Measurements from ENCODE around the gene DIP2C.
"Not testable (repeated sequence)": the region's sequence is repeated elsewhere in the genome, so short reads cannot be mapped to it uniquely, and the experiment has no call there.

Gene DIP2C

GRCh38 chr10:474406-474805 is 215.1 kb downstream of the DIP2C start:
- no peak for DNase-seq

DNA sequence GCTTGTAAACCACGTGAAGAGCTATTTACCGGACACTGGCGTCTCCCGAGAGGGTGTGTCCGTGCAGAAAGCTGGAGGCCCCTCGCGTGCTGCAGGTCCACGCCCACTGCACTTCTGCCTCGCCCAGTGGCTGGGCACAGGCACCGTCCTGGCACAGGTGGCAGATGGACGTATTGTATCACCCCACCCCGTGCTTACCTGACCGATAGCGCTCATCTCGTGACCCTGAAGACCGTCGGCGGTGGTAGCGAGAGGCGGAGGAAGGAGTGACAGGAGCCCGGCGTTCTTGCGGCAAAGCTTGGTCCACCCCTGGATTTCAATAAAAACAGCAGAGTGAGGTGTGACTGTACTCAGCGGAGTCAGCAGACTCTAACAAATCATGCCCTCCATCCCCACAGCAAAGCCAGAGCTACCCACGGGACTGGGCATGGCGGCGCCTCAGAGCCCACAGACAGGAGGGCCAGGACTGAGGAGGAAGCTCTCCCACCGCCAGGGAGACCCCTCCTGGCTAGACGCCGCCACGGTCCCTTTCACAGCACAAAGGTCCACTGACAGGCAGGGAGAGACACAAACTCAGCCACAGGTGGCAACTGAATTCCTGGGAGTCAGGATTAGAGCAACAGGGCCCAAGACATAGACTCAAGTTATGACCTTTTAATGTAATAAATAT is 217.1 kb downstream of the DIP2C start:
- DNase-seq: no peak

GRCh38 chr10:470339-471003 is 219.0 kb downstream of the DIP2C start:
- no peak for DNase-seq

- DNase-seq: no peak
Observed at GRCh38 chr10:469947-470338, 219.5 kb downstream of the DIP2C start.

DNA sequence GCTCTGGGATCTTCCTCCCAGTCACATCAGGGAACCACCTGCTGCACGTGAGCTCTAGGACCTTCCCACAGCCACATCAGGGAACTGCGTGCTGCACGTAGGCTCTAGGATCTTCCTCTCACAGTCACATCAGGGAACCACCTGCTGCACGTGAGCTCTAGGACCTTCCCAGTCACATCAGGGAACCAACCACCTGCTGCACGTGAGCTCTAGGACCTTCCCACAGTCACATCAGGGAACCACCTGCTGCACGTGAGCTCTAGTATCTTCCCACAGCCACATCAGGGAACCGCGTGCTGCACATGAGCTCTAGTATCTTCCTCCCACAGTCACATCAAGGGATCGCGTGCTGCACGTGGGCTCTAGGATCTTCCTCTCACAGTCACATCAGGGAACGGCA is 229.7 kb downstream of the DIP2C start:
- no peak for DNase-seq

DNA sequence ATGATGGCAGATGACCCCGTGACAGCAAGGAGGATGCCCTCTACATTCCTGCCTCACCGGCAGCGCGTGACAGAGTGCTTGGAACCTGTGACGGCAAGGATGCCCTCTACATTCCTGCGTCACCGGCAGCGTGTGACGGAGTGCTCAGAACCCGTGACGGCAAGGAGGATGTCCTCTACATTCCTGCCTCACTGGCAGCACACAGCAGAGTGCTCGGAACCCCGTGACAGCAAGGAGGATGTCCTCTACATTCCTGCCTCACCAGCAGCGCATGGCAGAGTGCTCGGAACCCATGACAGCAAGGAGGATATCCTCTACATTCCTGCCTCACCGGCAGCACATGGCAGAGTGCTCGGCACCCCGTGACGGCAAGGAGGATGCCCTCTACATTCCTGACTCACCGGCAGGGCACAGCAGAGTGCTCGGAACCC is 231.0 kb downstream of the DIP2C start:
- no peak for DNase-seq

DNA sequence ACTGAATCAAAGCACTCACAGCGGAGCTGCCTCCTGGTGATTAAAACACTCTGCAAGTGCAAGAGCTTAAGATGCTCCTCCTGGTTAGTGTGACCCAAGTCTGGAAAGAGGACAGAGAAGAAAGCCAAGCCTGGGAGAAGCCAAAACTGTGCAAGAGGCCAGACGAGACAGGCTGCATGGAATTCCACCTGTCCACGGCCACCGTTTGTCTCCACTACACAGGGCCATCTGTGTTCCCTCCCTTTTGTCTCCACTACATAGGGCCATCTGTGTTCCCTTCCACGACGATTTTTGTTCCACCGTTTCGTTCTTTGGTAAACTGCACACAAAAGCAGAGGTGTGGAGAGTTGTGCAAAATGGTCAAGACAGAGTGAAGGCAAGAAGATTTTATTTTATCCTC is 233.0 kb downstream of the DIP2C start:
- no peak for DNase-seq

DNA sequence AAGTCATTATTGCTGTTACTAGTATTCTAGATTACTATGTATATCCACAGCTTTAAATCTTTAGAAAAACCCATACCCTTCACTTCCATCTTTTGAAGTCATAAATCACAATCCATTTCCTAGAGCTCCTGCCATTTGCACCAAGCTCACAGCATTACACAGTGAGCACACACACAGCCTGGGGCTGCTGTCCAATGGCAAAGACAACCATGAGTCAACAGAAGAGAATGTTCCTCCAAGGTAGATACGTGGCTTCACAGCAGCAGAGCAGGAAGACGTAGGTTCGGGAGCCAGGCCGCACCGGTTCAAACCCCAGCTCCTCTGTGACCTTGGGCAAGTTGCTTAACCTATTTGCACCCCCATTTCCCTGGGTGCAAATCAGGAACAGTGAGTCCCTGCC is 234.6 kb downstream of the DIP2C start:
- DNase-seq: no peak

- no peak for DNase-seq
Observed at GRCh38 chr10:453647-454046, 235.8 kb downstream of the DIP2C start.

DNA sequence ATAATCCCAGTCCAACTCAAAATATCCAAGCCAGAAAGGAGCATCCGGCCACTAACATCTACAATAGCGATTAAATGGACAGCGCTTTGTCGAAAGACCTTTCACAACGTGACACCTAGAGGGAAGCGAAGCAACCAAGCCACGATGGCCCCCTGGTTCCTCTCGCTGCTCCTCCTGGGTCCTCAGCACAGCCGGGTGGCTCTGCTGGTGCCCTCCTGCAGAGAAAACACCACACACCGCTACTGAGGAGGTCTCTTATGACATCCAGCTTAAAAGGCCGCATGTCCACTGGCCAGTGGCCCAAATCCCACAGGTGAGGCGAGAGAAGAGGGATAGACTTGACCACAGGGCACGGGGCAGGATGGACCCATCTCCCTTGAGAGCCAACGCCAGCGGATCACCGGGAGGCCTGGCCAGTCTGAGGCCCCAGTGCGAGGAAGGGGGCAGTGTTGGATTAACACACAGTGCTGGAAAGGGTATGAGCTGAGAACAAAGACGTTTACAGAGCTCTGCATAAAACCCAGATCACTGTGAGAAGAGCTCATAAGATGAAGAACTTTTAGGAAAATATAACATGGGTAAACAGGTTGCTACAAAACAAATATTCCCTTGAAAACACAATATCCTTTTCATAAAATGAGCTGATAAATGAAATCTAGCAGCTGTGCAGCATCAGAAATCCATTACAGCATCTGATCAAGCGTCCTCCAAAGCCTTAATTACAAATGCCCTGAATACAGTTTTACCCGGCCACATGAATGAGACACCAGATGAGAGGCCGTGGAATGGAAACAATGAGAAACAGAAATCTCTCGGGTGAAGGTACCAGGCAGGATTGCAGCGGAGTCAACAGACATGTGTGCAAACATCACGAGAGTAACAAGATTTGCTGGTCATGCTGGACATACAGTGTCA is 236.7 kb downstream of the DIP2C start:
- no peak for DNase-seq

GRCh38 chr10:451856-452255 is 237.6 kb downstream of the DIP2C start:
- DNase-seq: no peak

- no peak for DNase-seq
Observed at GRCh38 chr10:451021-451471, 238.4 kb downstream of the DIP2C start.

- no peak for DNase-seq
Observed at GRCh38 chr10:450463-450862, 239.0 kb downstream of the DIP2C start.

GRCh38 chr10:449331-449730 is 240.1 kb downstream of the DIP2C start:
- DNase-seq: not testable (repeated sequence)

- DNase-seq: no peak
Observed at GRCh38 chr10:443459-443858, 246.0 kb downstream of the DIP2C start.

DNA sequence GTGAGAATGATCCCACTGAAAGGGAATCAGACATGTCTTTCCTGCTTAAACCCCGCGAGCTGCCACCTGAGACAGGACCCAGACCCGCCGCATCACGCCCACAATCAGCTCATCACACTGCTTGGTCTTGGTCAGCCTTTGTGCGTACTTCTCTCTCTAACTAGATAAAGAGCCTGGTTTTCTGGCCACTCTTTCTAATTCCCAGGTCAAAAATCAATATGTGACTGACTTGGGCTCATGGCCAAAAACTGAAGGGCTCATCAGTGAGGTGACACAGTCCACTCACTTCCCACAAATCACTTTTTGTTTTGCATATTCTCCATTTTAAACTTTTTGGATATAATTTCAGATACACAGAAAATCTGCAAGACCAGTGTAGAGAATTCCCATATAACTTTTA is 247.3 kb downstream of the DIP2C start:
- DNase-seq: no peak

DNA sequence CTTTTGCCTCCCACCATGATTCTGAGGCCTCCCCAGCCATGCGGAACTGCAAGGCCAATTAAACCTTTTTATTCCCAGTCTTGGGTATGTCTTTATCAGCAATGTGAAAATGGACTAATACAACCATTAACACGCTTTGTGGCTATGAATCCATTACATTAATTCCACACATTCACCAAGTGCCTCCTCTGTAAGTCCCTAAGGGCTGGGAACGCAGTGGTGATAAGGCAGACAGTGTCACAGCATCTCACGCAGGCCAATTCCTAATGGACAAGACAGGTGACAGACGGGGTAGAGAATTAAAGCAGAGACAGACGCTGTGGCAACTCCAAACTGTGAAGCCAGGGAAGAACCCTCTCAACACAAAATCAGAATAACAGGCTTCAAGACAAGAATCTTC is 247.8 kb downstream of the DIP2C start:
- no peak for DNase-seq

GRCh38 chr10:440127-440526 is 249.3 kb downstream of the DIP2C start:
- DNase-seq: no peak

- no peak for DNase-seq
Observed at GRCh38 chr10:437698-438490, 251.6 kb downstream of the DIP2C start.

DNA sequence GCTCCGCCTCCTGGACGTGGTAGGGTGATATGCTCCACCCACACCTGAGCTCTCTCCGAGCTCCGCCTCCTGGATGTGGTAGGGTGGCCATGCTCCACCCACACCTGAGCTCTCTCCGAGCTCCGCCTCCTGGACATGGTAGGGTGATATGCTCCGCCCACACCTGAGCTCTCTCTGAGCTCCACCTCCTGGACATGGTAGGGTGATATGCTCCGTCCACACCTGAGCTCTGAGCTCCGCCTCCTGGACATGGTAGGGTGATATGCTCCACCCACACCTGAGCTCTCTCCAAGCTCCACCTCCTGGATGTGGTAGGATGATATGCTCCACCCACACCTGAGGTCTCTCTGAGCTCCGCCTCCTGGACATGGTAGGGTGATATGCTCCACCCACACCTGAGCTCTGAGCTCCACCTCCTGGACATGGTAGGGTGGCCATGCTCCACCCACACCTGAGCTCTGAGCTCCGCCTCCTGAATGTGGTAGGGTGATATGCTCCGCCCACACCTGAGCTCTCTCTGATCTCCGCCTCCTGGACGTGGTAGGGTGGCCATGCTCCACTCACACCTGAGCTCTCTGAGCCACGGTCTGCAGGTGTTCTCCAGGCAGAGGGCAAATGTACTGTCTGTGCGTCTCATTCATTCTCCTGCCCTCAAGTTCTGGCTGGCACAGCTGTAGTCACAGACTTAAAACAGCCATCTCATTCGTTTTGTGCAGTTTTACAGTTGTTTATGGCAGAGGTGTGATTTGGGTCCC is 252.4 kb downstream of the DIP2C start:
- no peak for DNase-seq

DNA sequence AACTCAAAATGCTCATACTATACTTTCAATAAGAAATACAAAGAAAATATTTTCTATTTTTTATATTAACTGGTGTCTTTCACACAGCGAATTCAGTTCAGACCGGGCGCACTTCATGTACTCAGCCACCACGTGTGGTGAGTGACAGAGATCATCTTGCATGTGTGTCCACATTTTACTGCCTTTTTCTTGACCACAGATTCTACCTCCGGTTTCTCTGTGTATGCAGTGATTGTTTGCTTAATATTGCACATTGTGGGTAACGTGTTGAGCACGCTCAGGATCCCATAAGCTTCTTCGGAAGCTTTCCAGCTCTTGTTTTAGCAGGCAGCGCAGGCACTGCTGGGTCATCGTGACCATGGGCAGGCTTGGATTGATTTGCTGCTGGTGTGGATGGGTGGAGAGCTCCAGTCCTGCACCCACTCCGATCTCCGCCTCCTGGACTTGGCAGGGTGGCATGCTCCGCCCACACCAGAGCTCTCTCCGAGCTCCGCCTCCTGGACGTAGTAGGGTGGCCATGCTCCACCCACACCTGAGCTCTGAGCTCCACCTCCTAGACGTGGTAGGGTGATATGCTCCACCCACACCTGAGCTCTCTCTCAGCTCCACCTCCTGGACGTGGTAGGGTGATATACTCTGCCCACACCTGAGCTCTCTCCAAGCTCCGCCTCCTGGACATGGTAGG is 253.3 kb downstream of the DIP2C start:
- no peak for DNase-seq

- no peak for DNase-seq
Observed at GRCh38 chr10:435397-435796, 254.1 kb downstream of the DIP2C start.
